Measurements from ENCODE around the gene ELOVL1.
A peak's percentile ranks its signal among the peaks of the same experiment; 100 is the strongest.

The ELOVL1 gene

GRCh38 chr1:43319766-43320165 is 48.0 kb downstream of the ELOVL1 start:
- TF ChIP-seq CTCF (conservative IDR thresholded peaks at IDR 0.05; ENCODE audit: low read length): no peak
- DNase-seq (ENCODE audit: low read depth): no peak
- H3K4me3 ChIP-seq (ENCODE audit: low read length): no peak overlapping the region

GRCh38 chr1:43319288-43319687 is 48.5 kb downstream of the ELOVL1 start:
- H3K4me3 ChIP-seq (ENCODE audit: low read length): no peak overlapping the region
- no peak for TF ChIP-seq CTCF (conservative IDR thresholded peaks at IDR 0.05; ENCODE audit: low read length)
- no peak for DNase-seq (ENCODE audit: low read depth)

GRCh38 chr1:43318831-43319230 is 49.0 kb downstream of the ELOVL1 start:
- DNase-seq (ENCODE audit: low read depth): no peak
- no peak for TF ChIP-seq CTCF (conservative IDR thresholded peaks at IDR 0.05; ENCODE audit: low read length)
- H3K4me3 ChIP-seq (ENCODE audit: low read length): no peak overlapping the region

- no peak for TF ChIP-seq CTCF (conservative IDR thresholded peaks at IDR 0.05; ENCODE audit: low read length)
- DNase-seq (ENCODE audit: low read depth): peak; percentile 27
- no peak overlapping the region for H3K4me3 ChIP-seq (ENCODE audit: low read length)
Measured at GRCh38 chr1:43317817-43318471, 49.9 kb downstream of the ELOVL1 start.

- DNase-seq (ENCODE audit: low read depth): no peak
- no peak overlapping the region for H3K4me3 ChIP-seq (ENCODE audit: low read length)
- peak; percentile 19 for TF ChIP-seq CTCF (conservative IDR thresholded peaks at IDR 0.05; ENCODE audit: low read length)
Measured at GRCh38 chr1:43316738-43317520, 50.9 kb downstream of the ELOVL1 start.

GRCh38 chr1:43315963-43316737 is 51.7 kb downstream of the ELOVL1 start:
- H3K4me3 ChIP-seq (ENCODE audit: low read length): no peak overlapping the region
- peak; percentile 25 for DNase-seq (ENCODE audit: low read depth)
- no peak for TF ChIP-seq CTCF (conservative IDR thresholded peaks at IDR 0.05; ENCODE audit: low read length)

Measured in AG10803 (cell line).